Liver (tissue), 9 donors: ENCODE data around the gene FBXW7. TPM values are rescaled to one million over a fixed set of nuclear protein-coding genes. Genes with fewer than 3 reads are reported as not detected.

Experiments
- DNase-seq: peaks from one replicate; pipeline ENCODE4 v3.0.0-alpha.2; 2017; ENCODE audit warnings: low spot score
- H3K27ac ChIP-seq, 2 donors: one replicate each; pipeline ENCODE4 v1.7.0; 2013; ENCODE audit warnings: inconsistent platforms in 2 of 2, low read length in 2 of 2, control low read depth in 1 of 2, low read depth in 1 of 2, mild to moderate bottlenecking in 1 of 2
- H3K27me3 ChIP-seq, 4 donors: one replicate each; pipeline versions ENCODE4 v1.6.1 to v1.7.0; 2013; ENCODE audit warnings: low read length in 3 of 4, inconsistent platforms in 1 of 4, mild to moderate bottlenecking in 1 of 4, moderate library complexity in 1 of 4; ENCODE audit not compliant: control insufficient read depth in 4 of 4, insufficient read depth in 4 of 4
- H3K36me3 ChIP-seq, 4 donors: one replicate each; pipeline versions ENCODE4 v1.6.1 to v1.7.0; 2013; ENCODE audit warnings: low read length in 3 of 4, mild to moderate bottlenecking in 3 of 4, low read depth in 1 of 4, moderate library complexity in 1 of 4; ENCODE audit not compliant: control insufficient read depth in 4 of 4, insufficient read depth in 3 of 4
- H3K4me1 ChIP-seq, 4 donors: one replicate each; pipeline versions ENCODE4 v1.6.1 to v1.7.0; 2013; ENCODE audit warnings: low read length in 3 of 4, mild to moderate bottlenecking in 3 of 4, moderate library complexity in 1 of 4; ENCODE audit not compliant: control insufficient read depth in 4 of 4, insufficient read depth in 4 of 4
- H3K4me3 ChIP-seq, 3 donors: one replicate each; pipeline versions ENCODE4 v1.6.1 to v1.7.0; 2013; ENCODE audit warnings: low read length in 3 of 3, control low read depth in 1 of 3, low read depth in 1 of 3, mild to moderate bottlenecking in 1 of 3
- H3K9ac ChIP-seq, 2 donors: one replicate each; pipeline ENCODE4 v1.7.0; 2013; ENCODE audit warnings: low read length in 2 of 2, mild to moderate bottlenecking in 2 of 2, moderate library complexity in 2 of 2, control low read depth in 1 of 2, low read depth in 1 of 2
- H3K9me3 ChIP-seq, 4 donors: one replicate each; pipeline versions ENCODE4 v1.6.1 to v1.7.0; 2013; ENCODE audit warnings: low read length in 3 of 4; ENCODE audit not compliant: control insufficient read depth in 4 of 4
- ATF3 ChIP-seq: IDR thresholded peaks from 2 replicates; pipeline ENCODE4 v1.6.1; 2016; ENCODE audit warnings: antibody characterized with exemption
- CTCF ChIP-seq: fragments of 150-350 bp; IDR thresholded peaks from 2 replicates; pipeline ENCODE4 v1.5.1; 2017; ENCODE audit warnings: improper control_type of control experiment, low read depth, low read length; ENCODE audit not compliant: missing input control
- GABPA ChIP-seq, 2 donors: IDR thresholded peaks in 1 of 2; conservative IDR thresholded peaks in 1 of 2; 2 replicates each; pipeline ENCODE4 v1.6.1; 2016; ENCODE audit warnings: antibody characterized with exemption in 2 of 2, mild to moderate bottlenecking in 1 of 2, moderate library complexity in 1 of 2
- HNF4A ChIP-seq, 2 donors: conservative IDR thresholded peaks; 2 replicates each; pipeline ENCODE4 v1.6.1; 2016; ENCODE audit warnings: antibody characterized with exemption in 2 of 2, mild to moderate bottlenecking in 2 of 2
- HNF4G ChIP-seq: IDR thresholded peaks from 2 replicates; pipeline ENCODE4 v1.6.1; 2016; ENCODE audit warnings: antibody characterized with exemption
- JUND ChIP-seq, 2 donors: IDR thresholded peaks; 2 replicates each; pipeline ENCODE4 v1.6.1; 2016; ENCODE audit warnings: antibody characterized with exemption in 2 of 2
- MAX ChIP-seq: IDR thresholded peaks from 2 replicates; pipeline ENCODE4 v1.6.1; 2016; ENCODE audit warnings: antibody characterized with exemption
- NR2F2 ChIP-seq: IDR thresholded peaks from 2 replicates; pipeline ENCODE4 v1.6.1; 2016; ENCODE audit warnings: antibody characterized with exemption
- RXRA ChIP-seq, 2 donors: IDR thresholded peaks; 2 replicates each; pipeline ENCODE4 v1.6.1; 2017 to 2018; ENCODE audit warnings: antibody characterized with exemption in 2 of 2, mild to moderate bottlenecking in 1 of 2
- SP1 ChIP-seq: IDR thresholded peaks from 2 replicates; pipeline ENCODE4 v1.6.1; 2018; ENCODE audit warnings: antibody characterized with exemption, mild to moderate bottlenecking
- TAF1 ChIP-seq: conservative IDR thresholded peaks from 2 replicates; pipeline ENCODE4 v1.6.1; 2016; ENCODE audit warnings: antibody characterized with exemption, mild to moderate bottlenecking
- YY1 ChIP-seq: IDR thresholded peaks from 2 replicates; pipeline ENCODE4 v1.6.1; 2016; ENCODE audit warnings: antibody characterized with exemption, mild to moderate bottlenecking
- WGBS: extraction: QIAGEN DNeasy Blood & Tissue Kit; methylation state at CpG from one replicate; pipeline ENCODE4 v1.1.7; 2013; 5-methylcytosine and 5-hydroxymethylcytosine counted together
- polyA plus RNA-seq, 2 donors: library from polyadenylated mRNA; stranded (reverse) in 1 of 2; unstranded in 1 of 2; fragments of 200-250 nt in 1 of 2; fragments of >200 nt in 1 of 2; fragmentation: Nextera tagmentation in 1 of 2; extraction: Ambion mirVana in 1 of 2; gene quantifications; one replicate each; pipeline versions ENCODE4 v1.2.1 to v1.2.3, GENCODE V29; 2013 to 2015
- total RNA-seq, 2 donors: library from RNA; depleted of rRNA; stranded (reverse); fragments of >200 nt; gene quantifications; one replicate each; pipeline ENCODE4 v1.2.3, GENCODE V29; 2014
- donor health status: healthy.
- donor health status: healthy.
- donor health status: healthy.
- donor health status: healthy.
- donor health status: healthy.

FBXW7 gene
- total and polyA plus RNA-seq, 4 donors = 4.0 to 56.9 (median 16.1) TPM

- Histone ChIP-seq H3K27ac (peak overlapping the region in 1 of 2 donors; percentile 30), H3K27me3 (no peaks in the 10 kb centered on the region), H3K4me3 (peak overlapping the region in 2 of 3 donors; percentile 31 to 53), H3K36me3 (no peaks in the 10 kb centered on the region), H3K9ac (peak overlapping the region; percentile 59 to 71), H3K9me3 (no peaks in the 10 kb centered on the region), H3K4me1 (peaks cover 0 to 21% (median 7%) of the 10 kb centered on the region in 4 donors)
- 23% methylated on average over 4 of the region's 4 CpGs for WGBS
- no peak for DNase-seq
- no peak for TF ChIP-seq YY1
- no peak for TF ChIP-seq MAX
- no peak for TF ChIP-seq HNF4G
- peak; percentile 92 for TF ChIP-seq TAF1
- no peak for TF ChIP-seq SP1
- no peak for TF ChIP-seq GABPA (IDR thresholded peaks at IDR 0.05 in 1 of 2, conservative IDR thresholded peaks at IDR 0.05 in 1 of 2)
Measured at GRCh38 chr4:152382057-152382785, 153.7 kb downstream of the FBXW7 start.

GRCh38 chr4:152380919-152381318 is 155.0 kb downstream of the FBXW7 start:
- Histone ChIP-seq H3K9me3 (no peaks in the 10 kb centered on the region), H3K9ac (peak overlapping the region; percentile 59 to 71), H3K27me3 (no peaks in the 10 kb centered on the region), H3K36me3 (no peaks in the 10 kb centered on the region), H3K27ac (peak overlapping the region; percentile 8 to 67), H3K4me3 (peak overlapping the region in 1 of 3 donors; percentile 38), H3K4me1 (peaks cover 0 to 21% (median 7%) of the 10 kb centered on the region in 4 donors)
- 39% methylated on average over 2 of the region's 2 CpGs for WGBS
- DNase-seq = no peak
- TF ChIP-seq ATF3 (no peak), JUND (IDR thresholded peaks at IDR 0.05) (no peak), HNF4A (conservative IDR thresholded peaks at IDR 0.05) (no peak), YY1 (peak; percentile 94), MAX (no peak)

GRCh38 chr4:152380185-152380584 is 155.7 kb downstream of the FBXW7 start:
- Histone ChIP-seq H3K4me3 (peak overlapping the region in 1 of 3 donors; percentile 49), H3K9ac (peak overlapping the region; percentile 16 to 71), H3K9me3 (no peaks in the 10 kb centered on the region), H3K27me3 (no peaks in the 10 kb centered on the region), H3K4me1 (peaks cover 0 to 21% (median 7%) of the 10 kb centered on the region in 4 donors), H3K27ac (no peak overlapping the region), H3K36me3 (no peaks in the 10 kb centered on the region)
- WGBS = 39% methylated on average over 3 of the region's 3 CpGs
- no peak for DNase-seq
- TF ChIP-seq HNF4G = no peak
- no peak for TF ChIP-seq NR2F2
- TF ChIP-seq ATF3 = no peak
- TF ChIP-seq RXRA (IDR thresholded peaks at IDR 0.05) = no peak
- TF ChIP-seq SP1 = no peak
- TF ChIP-seq CTCF = no peak
- no peak for TF ChIP-seq YY1
